HepG2 (cell line): Measurements from ENCODE around the gene VAMP8. TPM values are rescaled to one million over a fixed set of nuclear protein-coding genes. Genes with fewer than 3 reads are reported as not detected.
A peak's percentile ranks its signal among the peaks of the same experiment; 100 is the strongest.

Experiments used
- BHLHE40 ChIP-seq: IDR thresholded peaks from 2 replicates; pipeline ENCODE4 v1.6.1; 2011; ENCODE audit warnings: low read length, improper control_type of control experiment
- IKZF1 ChIP-seq: fragments of 450-650 bp; IDR thresholded peaks from 2 replicates; pipeline ENCODE4 v1.7.1; 2016
- JUND ChIP-seq: sonication (generic); formaldehyde crosslinking; IDR thresholded peaks from 2 replicates; pipeline ENCODE4 v1.8.0; 2022; ENCODE audit warnings: mild to moderate bottlenecking, missing genetic modification reagents
- MAFG ChIP-seq: sonication (generic); formaldehyde crosslinking; IDR thresholded peaks from 2 replicates; pipeline ENCODE4 v1.5.1; 2020; ENCODE audit warnings: mild to moderate bottlenecking, missing genetic modification reagents
- MAZ ChIP-seq, 2 experiments: sonication (generic) in 1 of 2; formaldehyde crosslinking in 1 of 2; IDR thresholded peaks; 2 replicates each; pipeline versions ENCODE4 v1.5.0 to v1.6.1; 2012 to 2020; ENCODE audit warnings: low read depth in 2 of 2, mild to moderate bottlenecking in 2 of 2, borderline replicate concordance in 1 of 2, improper control_type of control experiment in 1 of 2, low read length in 1 of 2, missing genetic modification reagents in 1 of 2, moderate library complexity in 1 of 2
- POLR2G ChIP-seq: fragments of 200-400 bp; formaldehyde crosslinking; IDR thresholded peaks from 2 replicates; pipeline ENCODE4 v1.6.1; 2018; ENCODE audit warnings: mild to moderate bottlenecking, low read depth, low read length, moderate library complexity
- PTBP1 ChIP-seq: fragments of 200-400 bp; formaldehyde crosslinking; IDR thresholded peaks from 2 replicates; pipeline ENCODE4 v1.6.1; 2018; ENCODE audit warnings: low read length, low read depth; ENCODE audit not compliant: poor library complexity, severe bottlenecking
- REPIN1 ChIP-seq: sonication (generic); formaldehyde crosslinking; IDR thresholded peaks from 2 replicates; pipeline ENCODE4 v1.8.0; 2022; ENCODE audit warnings: missing genetic modification reagents, low read depth, mild to moderate bottlenecking, borderline replicate concordance
- SP140L ChIP-seq: sonication (generic); formaldehyde crosslinking; IDR thresholded peaks from 2 replicates; pipeline ENCODE4 v1.4.0; 2020; ENCODE audit warnings: missing genetic modification reagents, borderline replicate concordance
- ZFP1 ChIP-seq: IDR thresholded peaks from 2 replicates; pipeline ENCODE4 v1.6.1; 2016
- ZNF136 ChIP-seq: sonication (generic); formaldehyde crosslinking; IDR thresholded peaks from 2 replicates; pipeline ENCODE4 v1.8.1; 2022; ENCODE audit warnings: low read depth, mild to moderate bottlenecking, moderate library complexity, missing genetic modification reagents
- ZNF383 ChIP-seq: sonication (generic); formaldehyde crosslinking; IDR thresholded peaks from 2 replicates; pipeline ENCODE4 v1.4.0; 2020; ENCODE audit warnings: missing genetic modification reagents, mild to moderate bottlenecking, borderline replicate concordance
- ZNF503 ChIP-seq: sonication (generic); formaldehyde crosslinking; IDR thresholded peaks from 2 replicates; pipeline ENCODE4 v1.4.0; 2020; ENCODE audit warnings: missing genetic modification reagents
- ZNF563 ChIP-seq: sonication (generic); formaldehyde crosslinking; IDR thresholded peaks from 2 replicates; pipeline ENCODE4 v1.8.0; 2022; ENCODE audit warnings: mild to moderate bottlenecking, moderate library complexity, missing genetic modification reagents
- ZNF644 ChIP-seq: IDR thresholded peaks from 2 replicates; pipeline ENCODE4 v1.6.1; 2016; ENCODE audit warnings: low read depth
- ZNF792 ChIP-seq: IDR thresholded peaks from 2 replicates; pipeline ENCODE4 v1.6.1; 2016
- ZSCAN29 ChIP-seq: sonication (generic); formaldehyde crosslinking; conservative IDR thresholded peaks from 2 replicates; pipeline ENCODE4 v1.4.0; 2020; ENCODE audit warnings: mild to moderate bottlenecking, missing genetic modification reagents
- polyA plus RNA-seq, 8 experiments: library from polyadenylated mRNA; depleted of rRNA in 3 of 8; stranded (reverse) in 7 of 8; unstranded in 1 of 8; fragments of >200 nt; fragmentation: Illumina TruSeq in 4 of 8; extraction: Trizol in 4 of 8; gene quantifications; 2 replicates each; pipeline versions ENCODE4 v1.2.1 to v1.2.3, GENCODE V29; 2011 to 2016; ENCODE audit warnings: low read depth in 4 of 8, missing spikeins in 1 of 8, mixed read lengths in 1 of 8; ENCODE audit not compliant: insufficient read depth in 1 of 8
- total RNA-seq, 5 experiments: library from RNA; depleted of rRNA; stranded (reverse); fragments of >200 nt; fragmentation: Illumina TruSeq; extraction: Trizol; gene quantifications; 2 replicates each; pipeline ENCODE4 v1.2.3, GENCODE V29; 2016; ENCODE audit warnings: low read depth in 1 of 5
- TF ChIP-seq, protein P1 (sequence below): sonication (generic); formaldehyde crosslinking; IDR thresholded peaks from 2 replicates; pipeline ENCODE4 v1.5.0; 2020; ENCODE audit warnings: mild to moderate bottlenecking, missing genetic modification reagents
- TF ChIP-seq, protein P2 (sequence below): sonication (generic); formaldehyde crosslinking; IDR thresholded peaks from 2 replicates; pipeline ENCODE4 v1.9.0; 2021; ENCODE audit warnings: missing genetic modification reagents, borderline replicate concordance

Gene VAMP8
- total and polyA plus RNA-seq, 2 of the 13 experiments (the other 11 are each of a cell fraction or from before 2014, with no cell fraction given) = 83.3 to 157 TPM

- TF ChIP-seq, protein P1, sequence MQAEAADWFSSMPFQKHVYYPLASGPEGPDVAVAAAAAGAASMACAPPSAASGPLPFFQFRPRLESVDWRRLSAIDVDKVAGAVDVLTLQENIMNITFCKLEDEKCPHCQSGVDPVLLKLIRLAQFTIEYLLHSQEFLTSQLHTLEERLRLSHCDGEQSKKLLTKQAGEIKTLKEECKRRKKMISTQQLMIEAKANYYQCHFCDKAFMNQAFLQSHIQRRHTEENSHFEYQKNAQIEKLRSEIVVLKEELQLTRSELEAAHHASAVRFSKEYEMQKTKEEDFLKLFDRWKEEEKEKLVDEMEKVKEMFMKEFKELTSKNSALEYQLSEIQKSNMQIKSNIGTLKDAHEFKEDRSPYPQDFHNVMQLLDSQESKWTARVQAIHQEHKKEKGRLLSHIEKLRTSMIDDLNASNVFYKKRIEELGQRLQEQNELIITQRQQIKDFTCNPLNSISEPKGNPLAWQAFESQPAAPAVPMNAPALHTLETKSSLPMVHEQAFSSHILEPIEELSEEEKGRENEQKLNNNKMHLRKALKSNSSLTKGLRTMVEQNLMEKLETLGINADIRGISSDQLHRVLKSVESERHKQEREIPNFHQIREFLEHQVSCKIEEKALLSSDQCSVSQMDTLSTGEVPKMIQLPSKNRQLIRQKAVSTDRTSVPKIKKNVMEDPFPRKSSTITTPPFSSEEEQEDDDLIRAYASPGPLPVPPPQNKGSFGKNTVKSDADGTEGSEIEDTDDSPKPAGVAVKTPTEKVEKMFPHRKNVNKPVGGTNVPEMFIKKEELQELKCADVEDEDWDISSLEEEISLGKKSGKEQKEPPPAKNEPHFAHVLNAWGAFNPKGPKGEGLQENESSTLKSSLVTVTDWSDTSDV (CRISPR knock-in tag) = 0 out of 2 replicates have a peak, but pooled peaks have one; percentile 84
- TF ChIP-seq PTBP1 = no peak
- TF ChIP-seq ZNF644 (CRISPR knock-in tag) = no peak
- peak; percentile 99 for TF ChIP-seq ZNF563 (CRISPR knock-in tag)
- no peak for TF ChIP-seq ZFP1 (CRISPR knock-in tag)
- peak; percentile 89; the same call in 1 of the 2 replicates for TF ChIP-seq REPIN1 (CRISPR knock-in tag)
- TF ChIP-seq, protein P2, sequence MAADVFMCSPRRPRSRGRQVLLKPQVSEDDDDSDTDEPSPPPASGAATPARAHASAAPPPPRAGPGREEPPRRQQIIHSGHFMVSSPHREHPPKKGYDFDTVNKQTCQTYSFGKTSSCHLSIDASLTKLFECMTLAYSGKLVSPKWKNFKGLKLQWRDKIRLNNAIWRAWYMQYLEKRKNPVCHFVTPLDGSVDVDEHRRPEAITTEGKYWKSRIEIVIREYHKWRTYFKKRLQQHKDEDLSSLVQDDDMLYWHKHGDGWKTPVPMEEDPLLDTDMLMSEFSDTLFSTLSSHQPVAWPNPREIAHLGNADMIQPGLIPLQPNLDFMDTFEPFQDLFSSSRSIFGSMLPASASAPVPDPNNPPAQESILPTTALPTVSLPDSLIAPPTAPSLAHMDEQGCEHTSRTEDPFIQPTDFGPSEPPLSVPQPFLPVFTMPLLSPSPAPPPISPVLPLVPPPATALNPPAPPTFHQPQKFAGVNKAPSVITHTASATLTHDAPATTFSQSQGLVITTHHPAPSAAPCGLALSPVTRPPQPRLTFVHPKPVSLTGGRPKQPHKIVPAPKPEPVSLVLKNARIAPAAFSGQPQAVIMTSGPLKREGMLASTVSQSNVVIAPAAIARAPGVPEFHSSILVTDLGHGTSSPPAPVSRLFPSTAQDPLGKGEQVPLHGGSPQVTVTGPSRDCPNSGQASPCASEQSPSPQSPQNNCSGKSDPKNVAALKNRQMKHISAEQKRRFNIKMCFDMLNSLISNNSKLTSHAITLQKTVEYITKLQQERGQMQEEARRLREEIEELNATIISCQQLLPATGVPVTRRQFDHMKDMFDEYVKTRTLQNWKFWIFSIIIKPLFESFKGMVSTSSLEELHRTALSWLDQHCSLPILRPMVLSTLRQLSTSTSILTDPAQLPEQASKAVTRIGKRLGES (CRISPR knock-in tag) = no peak; the same call in 1 of the 2 replicates
- TF ChIP-seq JUND (CRISPR knock-in tag) = no peak
- peak; percentile 23; the same call in 1 of the 2 replicates for TF ChIP-seq ZNF136 (CRISPR knock-in tag)
- TF ChIP-seq BHLHE40 = 0 out of 2 replicates have a peak, but pooled peaks have one; percentile 30
- TF ChIP-seq MAZ (IDR thresholded peaks at IDR 0.05; ENCODE audit: borderline replicate concordance, low read depth, low read length) = peak; percentile 71; the same call in 1 of the 2 replicates
- peak; percentile 94 for TF ChIP-seq MAZ (CRISPR knock-in tag; IDR thresholded peaks at IDR 0.05; ENCODE audit: low read depth)
- no peak for TF ChIP-seq MAFG
- no peak; the same call in 1 of the 2 replicates for TF ChIP-seq SP140L
- peak; percentile 100 for TF ChIP-seq POLR2G
- peak; percentile 72; the same call in 1 of the 2 replicates for TF ChIP-seq ZSCAN29
- peak; percentile 52; the same call in 1 of the 2 replicates for TF ChIP-seq ZNF792 (CRISPR knock-in tag)
- no peak for TF ChIP-seq ZNF383 (CRISPR knock-in tag)
- no peak for TF ChIP-seq IKZF1
- peak; percentile 38; the same call in 1 of the 2 replicates for TF ChIP-seq ZNF503 (CRISPR knock-in tag)
Observed at GRCh38 chr2:85561280-85562212, 15.8 kb upstream of the VAMP8 start, which contains the start of gene GGCX (continued).
